Osteocyte (in vitro differentiated cells): Measurements from ENCODE around the gene CT83. TPM values are rescaled to one million over a fixed set of nuclear protein-coding genes. Genes with fewer than 3 reads are reported as not detected.

Source experiments
- DNase-seq: peaks from one replicate; pipeline ENCODE4 v3.0.0; 2021; ENCODE audit warnings: mixed read lengths; ENCODE audit not compliant: unreplicated experiment; ENCODE audit errors: extremely low spot score
- H3K27ac Mint-ChIP-seq: one replicate; pipeline ENCODE4 v1.8.0; 2021; ENCODE audit warnings: mild to moderate bottlenecking, mixed read lengths; ENCODE audit not compliant: unreplicated experiment
- H3K27me3 Mint-ChIP-seq: one replicate; pipeline ENCODE4 v1.8.0; 2021; ENCODE audit warnings: mixed read lengths; ENCODE audit not compliant: unreplicated experiment
- H3K36me3 Mint-ChIP-seq: one replicate; pipeline ENCODE4 v1.8.0; 2021; ENCODE audit warnings: mixed read lengths; ENCODE audit not compliant: unreplicated experiment
- H3K4me1 Mint-ChIP-seq: one replicate; pipeline ENCODE4 v1.8.0; 2021; ENCODE audit warnings: mixed read lengths; ENCODE audit not compliant: unreplicated experiment
- H3K4me3 Mint-ChIP-seq: one replicate; pipeline ENCODE4 v1.8.0; 2021; ENCODE audit warnings: mild to moderate bottlenecking, moderate library complexity, mixed read lengths; ENCODE audit not compliant: unreplicated experiment
- H3K9me3 Mint-ChIP-seq: one replicate; pipeline ENCODE4 v1.8.0; 2021; ENCODE audit warnings: mixed read lengths; ENCODE audit not compliant: unreplicated experiment
- total RNA-seq: library from RNA; stranded (reverse); gene quantifications from 2 replicates; pipeline ENCODE4 v1.2.1, GENCODE V29; 2021
- TF ChIP-seq, protein P1 (sequence below): fragments of 200-600 bp; sonication (generic); IDR thresholded peaks from 2 replicates; pipeline ENCODE4 v1.5.0; 2021; ENCODE audit warnings: antibody characterized with exemption, mild to moderate bottlenecking, moderate library complexity

The CT83 gene
- total RNA-seq, 1 donor from 2014 or later = not detected

DNA sequence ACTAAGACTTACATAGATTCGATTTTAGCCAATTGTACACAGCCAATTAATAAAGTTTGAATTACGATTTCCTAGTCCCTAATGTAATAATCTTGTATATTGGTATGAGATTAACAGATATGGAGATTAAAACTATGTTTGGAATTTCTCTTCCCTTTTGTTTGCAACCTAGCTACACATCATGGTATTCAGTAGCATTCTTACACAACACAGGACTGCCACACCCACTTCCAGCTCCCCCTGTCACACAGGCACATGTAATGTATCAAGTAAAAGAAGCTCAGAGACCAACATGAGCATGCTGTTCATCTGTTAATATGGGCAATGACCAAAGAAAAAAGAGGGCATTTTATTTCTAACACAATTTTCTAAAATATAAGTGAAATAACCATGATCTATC, 13.6 kb downstream of the CT83 start:
- Mint-ChIP-seq H3K27ac (no peak overlapping the region), H3K4me1 (no peaks in the 10 kb centered on the region), H3K9me3 (no peaks in the 10 kb centered on the region), H3K27me3 (no peaks in the 10 kb centered on the region), H3K36me3 (no peaks in the 10 kb centered on the region), H3K4me3 (no peak overlapping the region)
- DNase-seq = no peak
- TF ChIP-seq, protein P1, sequence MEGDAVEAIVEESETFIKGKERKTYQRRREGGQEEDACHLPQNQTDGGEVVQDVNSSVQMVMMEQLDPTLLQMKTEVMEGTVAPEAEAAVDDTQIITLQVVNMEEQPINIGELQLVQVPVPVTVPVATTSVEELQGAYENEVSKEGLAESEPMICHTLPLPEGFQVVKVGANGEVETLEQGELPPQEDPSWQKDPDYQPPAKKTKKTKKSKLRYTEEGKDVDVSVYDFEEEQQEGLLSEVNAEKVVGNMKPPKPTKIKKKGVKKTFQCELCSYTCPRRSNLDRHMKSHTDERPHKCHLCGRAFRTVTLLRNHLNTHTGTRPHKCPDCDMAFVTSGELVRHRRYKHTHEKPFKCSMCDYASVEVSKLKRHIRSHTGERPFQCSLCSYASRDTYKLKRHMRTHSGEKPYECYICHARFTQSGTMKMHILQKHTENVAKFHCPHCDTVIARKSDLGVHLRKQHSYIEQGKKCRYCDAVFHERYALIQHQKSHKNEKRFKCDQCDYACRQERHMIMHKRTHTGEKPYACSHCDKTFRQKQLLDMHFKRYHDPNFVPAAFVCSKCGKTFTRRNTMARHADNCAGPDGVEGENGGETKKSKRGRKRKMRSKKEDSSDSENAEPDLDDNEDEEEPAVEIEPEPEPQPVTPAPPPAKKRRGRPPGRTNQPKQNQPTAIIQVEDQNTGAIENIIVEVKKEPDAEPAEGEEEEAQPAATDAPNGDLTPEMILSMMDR = no peak

DNA sequence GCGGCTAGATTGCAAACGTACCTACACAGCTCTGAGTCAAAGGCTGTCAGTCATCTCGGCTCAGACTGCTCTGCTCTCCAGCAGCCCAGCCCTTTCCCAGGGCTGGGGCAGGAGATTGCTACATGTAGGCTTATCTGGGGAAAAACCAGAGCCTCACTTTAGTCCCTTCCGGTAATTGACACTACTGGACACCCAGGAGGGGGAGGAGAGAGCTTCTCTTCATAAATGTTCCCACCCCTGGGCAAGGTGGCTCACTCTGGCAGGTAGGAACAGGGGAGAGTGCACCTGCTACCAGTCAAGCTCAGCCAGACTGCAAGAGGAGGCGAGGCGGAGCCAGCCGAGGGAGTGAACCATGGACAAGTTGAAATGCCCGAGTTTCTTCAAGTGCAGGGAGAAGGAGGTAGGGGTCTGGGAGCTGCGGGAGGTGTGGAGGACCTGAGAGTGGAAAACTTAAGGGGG, 26.4 kb downstream of the CT83 start, which contains the start of gene SLC6A14:
TSS of gene SLC6A14 (plus strand) at position 249 of the 459 bp plus-strand sequence. CDS start at position 353, 104 bp downstream.
- Mint-ChIP-seq H3K4me3 (no peak within 1 kb of the TSS), H3K4me1 (no peaks in the 10 kb centered on the region), H3K36me3 (no peaks in the 10 kb centered on the region), H3K27me3 (no peaks in the 10 kb centered on the region), H3K9me3 (no peaks in the 10 kb centered on the region), H3K27ac (no peak within 1 kb of the TSS)
- TF ChIP-seq, protein P1 = no peak
- no peak for DNase-seq

DNA sequence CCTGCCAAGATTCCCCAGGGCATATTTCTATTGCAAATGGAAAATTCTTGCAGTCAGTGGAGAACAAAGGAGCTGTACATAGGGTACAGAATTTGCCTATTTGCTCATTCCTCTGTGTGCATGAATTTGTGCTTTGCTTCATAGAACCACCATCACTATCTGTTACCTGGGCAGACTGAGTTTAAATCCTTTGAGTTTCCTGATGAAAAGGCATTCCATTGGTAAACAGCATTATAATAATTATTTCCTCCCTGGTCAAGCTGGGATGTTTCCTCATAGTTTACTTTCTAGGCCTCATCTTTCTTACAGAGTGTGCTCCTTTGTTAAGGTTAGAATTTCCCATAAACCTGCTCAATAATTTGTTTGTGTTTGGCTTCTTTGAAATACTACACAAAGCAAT, 27.2 kb downstream of the CT83 start:
- TF ChIP-seq, protein P1 = no peak
- no peaks in the 10 kb centered on the region for H3K27me3 Mint-ChIP-seq
- H3K4me1 Mint-ChIP-seq = no peaks in the 10 kb centered on the region
- no peaks in the 10 kb centered on the region for H3K36me3 Mint-ChIP-seq
- DNase-seq = no peak
- H3K9me3 Mint-ChIP-seq = no peaks in the 10 kb centered on the region
- no peak overlapping the region for H3K27ac Mint-ChIP-seq
- no peak overlapping the region for H3K4me3 Mint-ChIP-seq

DNA sequence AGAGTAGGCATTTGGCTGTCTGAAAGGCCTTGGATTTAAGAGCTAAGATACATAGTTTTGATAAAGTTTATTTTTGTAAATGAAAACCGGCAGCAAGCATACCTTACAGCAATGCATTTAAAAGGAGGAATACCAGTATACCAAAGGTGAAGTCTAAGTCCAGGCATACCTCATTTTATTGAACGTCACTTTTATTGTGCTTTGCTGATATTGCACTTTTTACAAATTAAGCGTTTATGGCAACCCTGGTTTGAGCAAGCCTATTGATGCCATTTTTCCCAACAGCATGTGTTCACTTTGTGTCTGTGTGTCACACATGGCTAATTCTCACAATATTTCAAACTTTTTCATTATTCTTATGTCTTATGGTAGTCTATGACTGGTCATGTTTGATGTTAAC, 34.8 kb downstream of the CT83 start:
- TF ChIP-seq, protein P1 = no peak
- H3K9me3 Mint-ChIP-seq = peaks cover 4% of the 10 kb centered on the region
- H3K36me3 Mint-ChIP-seq = no peaks in the 10 kb centered on the region
- H3K4me3 Mint-ChIP-seq = no peak overlapping the region
- H3K27me3 Mint-ChIP-seq = no peaks in the 10 kb centered on the region
- no peak overlapping the region for H3K27ac Mint-ChIP-seq
- DNase-seq = no peak
- H3K4me1 Mint-ChIP-seq = no peaks in the 10 kb centered on the region

DNA sequence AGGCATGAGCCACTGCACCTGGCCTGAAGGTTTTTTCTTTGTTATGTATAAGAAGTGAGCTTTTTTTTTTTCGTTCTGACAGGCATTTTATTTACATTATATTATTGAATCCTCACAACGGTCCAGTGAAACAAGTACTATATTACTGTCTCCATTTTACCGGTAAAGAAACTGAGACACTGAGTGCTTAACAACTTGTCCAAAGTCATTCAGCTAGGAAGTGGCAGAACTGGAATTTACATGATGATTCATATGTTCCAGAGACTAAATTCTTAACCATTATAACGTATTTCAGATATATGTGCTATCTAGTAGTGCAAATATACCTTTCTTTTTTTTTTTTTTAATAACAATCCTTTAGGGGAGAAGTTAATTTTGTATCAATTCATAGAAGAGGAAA, 44.8 kb downstream of the CT83 start:
- Mint-ChIP-seq H3K27me3 (no peaks in the 10 kb centered on the region), H3K36me3 (no peaks in the 10 kb centered on the region), H3K9me3 (no peaks in the 10 kb centered on the region), H3K27ac (no peak overlapping the region), H3K4me3 (no peak overlapping the region), H3K4me1 (no peaks in the 10 kb centered on the region)
- TF ChIP-seq, protein P1 = no peak
- DNase-seq = no peak
